M059J (cell line): Measurements from ENCODE around the gene PHYKPL. TPM values are rescaled to one million over a fixed set of nuclear protein-coding genes. Genes with fewer than 3 reads are reported as not detected.
"Not testable (repeated sequence)": the region's sequence is repeated elsewhere in the genome, so short reads cannot be mapped to it uniquely, and the experiment has no call there.

Experiments used
- DNase-seq: peaks from one replicate; pipeline ENCODE4 v3.0.0-alpha.2; 2012; ENCODE audit warnings: low read depth
- total RNA-seq: library from RNA; depleted of rRNA; stranded (reverse); fragments of >200 nt; shearing (Covaris generic); gene quantifications from 2 replicates; pipeline ENCODE4 v1.2.3, GENCODE V29; 2014

Gene PHYKPL
- total RNA-seq, 1 experiment from 2014 or later, result 7.8 TPM

DNA sequence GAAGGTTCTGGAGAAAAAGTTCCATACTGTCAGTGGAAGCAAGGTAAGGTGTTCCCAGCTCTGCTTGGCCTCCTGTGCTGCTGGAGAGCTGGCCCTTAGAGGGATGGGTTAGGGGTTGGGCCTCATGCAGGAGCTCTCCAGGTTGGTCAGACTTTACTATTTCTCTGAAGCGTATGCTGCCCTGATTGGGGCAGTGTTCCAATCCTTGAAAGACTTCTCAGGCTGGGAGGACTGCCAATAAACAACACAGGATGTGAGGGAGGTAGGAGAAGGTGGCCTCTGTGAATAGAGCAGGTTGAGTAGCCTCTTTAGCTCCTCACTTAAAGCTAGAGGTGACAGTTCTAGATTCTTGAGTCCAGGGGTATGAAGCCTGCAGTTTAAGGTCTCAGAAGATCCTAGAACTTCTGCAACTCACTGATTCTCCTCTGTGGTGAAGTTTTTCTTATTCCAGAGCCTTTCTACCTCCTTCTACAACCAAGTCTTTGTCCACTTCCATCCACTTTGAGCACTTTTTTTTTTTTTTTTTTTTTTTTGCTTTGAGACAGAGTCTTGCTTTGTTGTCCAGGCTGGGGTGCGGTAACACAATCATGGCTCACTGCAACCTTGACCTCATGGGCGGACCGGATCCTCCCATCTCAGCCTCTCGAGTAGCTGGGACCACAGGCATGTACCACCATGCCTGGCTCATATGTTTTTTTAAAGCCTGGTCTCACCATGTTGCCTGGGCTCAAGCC, 25.3 kb downstream of the PHYKPL start:
- peak; percentile 82 for DNase-seq

DNA sequence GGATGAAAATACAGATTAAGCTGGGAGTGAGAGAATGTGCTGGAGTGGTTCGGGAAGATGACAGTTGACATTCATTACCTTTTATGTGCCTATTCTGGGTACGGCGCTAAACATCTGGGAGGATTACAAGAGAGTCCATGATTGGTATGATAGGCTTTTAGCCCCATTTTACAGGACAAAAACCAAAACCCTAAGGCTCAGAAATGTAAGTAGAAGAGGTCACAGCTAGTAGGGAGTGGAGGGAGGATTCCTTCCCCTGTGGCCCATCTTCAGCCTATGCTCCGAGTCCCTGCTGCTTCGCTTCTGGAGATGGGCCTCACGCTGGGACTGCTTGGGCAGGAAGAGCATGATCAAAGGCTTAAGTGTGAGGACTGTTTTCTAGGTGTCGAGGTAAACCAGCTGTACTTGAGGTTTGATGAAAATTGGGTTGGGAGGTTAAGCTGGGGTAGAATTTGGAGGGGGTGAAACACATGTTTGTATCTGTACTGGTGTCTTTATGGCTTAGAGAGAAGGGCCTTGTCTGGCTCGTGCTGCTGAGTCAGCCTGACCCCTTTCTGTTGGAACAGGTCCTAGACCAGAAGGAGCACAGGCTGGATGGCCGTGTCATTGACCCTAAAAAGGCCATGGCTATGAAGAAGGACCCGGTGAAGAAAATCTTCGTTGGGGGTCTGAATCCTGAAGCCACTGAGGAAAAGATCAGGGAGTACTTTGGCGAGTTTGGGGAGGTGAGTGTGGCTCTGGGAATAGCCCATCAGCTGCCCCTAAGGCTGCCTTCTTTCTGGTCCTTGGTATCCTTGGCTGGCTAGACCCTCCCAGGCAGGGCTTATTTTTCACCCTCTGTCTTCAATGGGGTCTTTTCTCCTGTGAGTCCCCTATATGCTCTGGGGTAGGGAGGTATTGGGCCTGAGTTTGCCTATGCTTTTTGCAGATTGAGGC, 26.2 kb downstream of the PHYKPL start:
- no peak for DNase-seq

DNA sequence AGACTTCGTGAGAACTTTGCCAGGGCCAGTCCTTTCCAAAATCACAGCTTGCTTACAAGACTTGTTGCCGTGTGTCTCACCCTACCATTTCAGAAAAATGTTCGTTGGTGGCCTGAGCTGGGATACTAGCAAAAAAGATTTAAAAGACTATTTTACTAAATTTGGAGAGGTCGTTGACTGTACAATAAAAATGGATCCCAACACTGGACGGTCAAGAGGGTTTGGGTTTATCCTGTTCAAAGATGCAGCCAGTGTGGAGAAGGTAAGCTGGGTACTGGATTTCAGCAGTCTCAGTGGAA, 26.9 kb downstream of the PHYKPL start:
- no peak for DNase-seq

DNA sequence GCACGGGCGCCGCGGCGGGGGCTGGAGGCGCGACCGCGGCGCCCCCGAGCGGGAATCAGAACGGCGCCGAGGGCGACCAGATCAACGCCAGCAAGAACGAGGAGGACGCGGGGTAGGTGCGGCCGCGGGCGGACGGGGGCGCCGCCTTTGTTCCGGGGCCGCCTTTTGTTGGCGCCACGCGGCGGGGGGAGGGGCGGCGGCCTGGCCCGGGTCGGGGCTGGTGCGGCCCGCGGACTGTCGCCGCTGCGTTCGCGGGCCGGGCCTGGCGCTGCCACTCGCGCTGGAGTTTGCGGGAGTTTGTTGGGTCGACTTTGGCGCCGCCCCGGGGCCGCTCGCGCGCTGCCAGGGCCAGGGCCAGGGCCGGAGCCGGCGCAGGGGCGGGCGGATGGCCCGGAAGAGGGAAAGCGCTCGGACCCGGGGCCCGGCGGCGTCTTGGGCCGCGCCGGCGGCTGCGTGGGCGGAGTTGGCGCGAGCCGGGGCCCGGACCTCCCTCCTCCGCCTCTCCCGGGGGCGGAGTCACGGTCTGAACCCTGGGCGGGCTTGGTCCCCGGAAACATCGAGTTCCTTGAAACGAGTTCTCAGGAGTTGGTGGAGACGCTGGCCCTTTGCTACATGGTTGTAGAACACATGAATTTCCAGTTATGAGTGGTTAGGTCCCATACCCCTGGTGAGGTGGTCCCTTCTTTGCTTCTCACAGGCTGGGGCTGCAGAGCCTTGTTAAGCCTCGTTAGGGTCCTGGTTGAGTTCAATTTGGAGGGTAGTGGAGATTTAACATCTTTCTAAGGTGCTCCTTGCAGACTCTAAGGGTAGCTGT, 27.5 kb downstream of the PHYKPL start:
- peak; percentile 75 for DNase-seq

DNA sequence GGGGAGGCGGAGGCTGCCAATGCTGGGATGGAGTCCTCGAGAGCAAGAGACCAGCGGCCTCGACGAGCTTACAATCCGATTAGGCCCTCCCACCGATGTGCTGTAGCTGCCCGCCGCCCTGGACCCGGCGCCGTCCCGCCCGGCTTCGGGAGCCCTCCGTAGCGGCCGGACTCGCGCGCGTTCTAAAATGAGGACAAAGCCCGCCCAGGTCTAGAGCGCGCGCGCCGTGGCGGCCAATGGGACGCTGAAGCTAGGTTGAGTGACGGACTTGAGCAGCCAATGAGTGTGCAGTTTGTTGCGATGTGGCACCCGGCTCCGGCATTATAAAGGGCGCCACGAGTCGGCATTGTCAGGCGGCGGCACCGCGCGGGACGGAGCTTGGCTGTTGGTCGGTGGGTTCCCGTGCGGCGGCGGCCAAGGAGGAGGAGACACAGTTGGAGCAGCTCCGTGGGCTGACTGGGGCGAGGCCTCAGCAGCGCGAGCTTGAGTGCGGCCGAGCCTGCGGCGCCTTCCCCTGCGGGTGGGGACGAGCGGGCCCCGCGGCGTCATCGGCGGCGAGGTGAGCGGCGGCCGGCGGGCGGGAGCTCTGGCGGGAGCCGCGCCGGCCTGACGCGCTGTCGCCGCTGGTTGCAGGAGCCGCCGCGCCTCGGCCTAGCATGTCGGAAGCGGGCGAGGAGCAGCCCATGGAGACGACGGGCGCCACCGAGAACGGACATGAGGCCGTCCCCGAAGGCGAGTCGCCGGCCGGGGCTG, 28.2 kb downstream of the PHYKPL start, which contains the start of gene HNRNPAB:
HNRNPAB (plus strand) TSS at position 352 of the 753 bp plus-strand sequence; CDS start at position 657, 305 bp downstream.
- DNase-seq, result peak; percentile 88

DNA sequence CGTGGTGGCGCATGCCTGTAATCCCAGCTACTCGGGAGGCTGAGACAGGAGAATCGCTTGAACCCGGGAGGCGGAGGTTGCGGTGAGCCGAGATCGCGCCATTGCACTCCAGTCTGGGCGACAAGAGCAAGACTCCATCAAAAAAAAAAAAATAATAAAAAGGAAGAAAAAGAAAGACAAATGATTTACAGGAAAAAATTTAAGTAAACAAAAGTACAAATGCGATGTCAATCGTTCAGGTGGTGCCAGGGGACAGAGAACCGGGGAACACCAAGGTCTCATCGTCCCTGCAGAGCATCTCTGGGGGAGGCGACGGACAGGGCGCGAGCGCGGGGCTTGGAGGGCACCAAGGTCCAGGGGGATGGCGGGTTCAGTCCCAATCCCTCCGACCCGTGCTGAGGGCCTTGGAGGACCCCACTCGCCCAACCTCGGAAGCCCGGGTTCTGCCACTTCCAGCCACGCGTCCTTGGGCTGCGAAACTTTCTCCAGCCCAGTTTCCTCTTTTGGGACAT, 28.9 kb downstream of the PHYKPL start:
- no peak for DNase-seq

DNA sequence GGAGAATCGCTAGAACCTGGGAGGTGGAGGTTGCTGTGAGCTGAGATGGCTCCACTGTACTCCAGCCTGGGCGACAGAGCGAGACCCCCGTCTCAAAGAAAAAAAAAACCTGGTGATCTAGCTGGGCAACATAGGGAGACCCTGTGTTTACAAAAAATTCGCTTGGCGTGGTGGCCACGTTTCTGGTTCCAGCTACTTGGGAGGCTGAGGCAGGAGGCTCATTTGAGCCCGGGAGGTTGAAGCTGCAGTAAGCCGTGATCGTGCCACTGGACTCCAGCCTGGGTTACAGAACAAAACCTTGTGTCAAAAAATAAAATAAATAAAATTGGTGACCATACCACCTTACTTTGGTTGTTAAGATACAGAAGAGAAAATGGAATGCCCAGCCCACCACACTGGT, 30.1 kb downstream of the PHYKPL start:
- no peak for DNase-seq

DNA sequence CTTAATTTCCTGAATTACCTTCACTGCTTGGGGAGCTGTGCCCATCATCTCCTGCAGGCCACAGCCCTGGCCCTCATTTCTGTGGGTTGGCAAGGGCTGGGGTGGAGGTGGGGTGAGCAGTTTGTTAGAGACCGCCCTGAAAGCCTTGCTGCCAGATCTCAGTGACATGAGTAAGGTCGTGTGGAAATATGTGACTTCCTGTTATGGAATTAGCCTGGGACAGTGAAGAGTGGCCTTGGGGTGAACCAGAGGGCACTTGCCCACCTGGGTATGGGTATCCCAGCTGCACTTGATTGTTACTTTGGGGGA, 30.7 kb downstream of the PHYKPL start:
- DNase-seq, result peak; percentile 46

DNA sequence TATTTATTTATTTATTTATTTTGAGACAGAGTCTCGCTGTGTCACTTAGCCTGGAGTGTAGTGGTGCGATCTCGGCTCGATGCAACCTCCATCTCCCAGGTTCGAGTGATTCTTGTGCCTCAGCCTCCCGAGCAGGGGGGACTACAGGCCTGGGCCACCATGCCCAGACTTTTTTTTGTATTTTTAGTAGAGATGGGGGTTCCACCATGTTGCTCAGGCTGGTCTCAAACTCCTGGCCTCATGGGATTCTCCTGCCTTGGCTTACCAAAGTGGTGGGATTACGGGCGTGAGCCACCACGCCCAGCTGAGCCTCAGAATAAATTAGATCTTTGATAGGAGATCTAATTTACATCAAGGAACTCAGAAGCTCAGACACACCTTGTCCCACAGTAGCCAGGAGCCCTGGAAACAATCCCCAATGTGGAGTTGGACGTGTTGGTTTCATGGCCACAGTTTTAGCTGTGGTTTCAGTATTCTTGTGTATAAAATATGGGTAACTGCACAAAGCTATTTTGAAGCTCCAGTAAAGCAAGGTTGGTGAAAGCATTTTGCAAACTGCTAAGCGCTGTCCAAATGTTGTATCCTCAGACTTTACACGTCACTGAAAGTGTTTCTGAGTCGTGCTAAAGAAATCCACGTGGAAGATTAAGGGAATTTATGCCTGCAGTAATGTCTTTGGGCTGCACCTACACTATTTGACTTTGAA, 31.2 kb downstream of the PHYKPL start:
- DNase-seq, result no peak

DNA sequence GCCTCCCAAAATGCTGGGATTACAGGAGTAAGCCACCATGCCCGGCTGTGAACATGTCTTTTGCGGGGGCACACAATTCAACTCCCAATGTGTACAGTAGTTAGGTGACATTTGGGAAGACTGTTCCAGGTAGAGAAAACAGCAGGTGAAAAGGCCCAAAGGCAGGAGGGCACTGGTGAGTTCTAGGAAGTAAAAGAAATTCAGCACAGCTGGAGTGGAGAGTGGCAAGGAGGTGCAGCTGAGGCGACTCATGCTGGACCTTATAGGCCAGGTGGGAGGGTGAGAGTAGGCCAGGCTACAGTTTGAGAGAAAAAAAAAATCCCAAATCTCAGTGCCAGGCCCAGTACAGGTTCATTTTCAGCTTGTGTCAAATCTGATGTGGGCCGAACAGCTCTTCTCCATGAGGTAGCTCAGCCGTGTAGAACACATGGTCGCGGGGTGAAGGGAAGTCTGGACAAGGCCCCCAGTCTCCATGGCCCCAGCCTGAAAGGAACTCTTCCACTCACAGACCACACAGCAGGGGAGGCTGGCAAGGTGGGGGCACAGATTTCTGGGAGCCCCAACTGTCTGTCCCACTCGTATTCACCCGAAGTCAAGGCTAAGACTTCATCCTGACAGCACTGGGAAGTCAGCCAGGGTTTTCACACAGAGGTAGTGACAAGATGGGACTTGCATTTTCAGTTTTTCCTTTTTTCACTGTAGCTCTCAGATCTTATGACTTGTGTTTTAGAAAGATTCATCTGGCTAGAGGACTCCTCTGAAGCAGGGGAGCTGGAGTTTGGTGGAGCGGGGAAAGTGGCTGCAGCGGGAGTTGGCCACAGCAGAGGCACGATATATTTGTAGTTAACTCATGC, 32.8 kb downstream of the PHYKPL start:
- DNase-seq, result no peak

DNA sequence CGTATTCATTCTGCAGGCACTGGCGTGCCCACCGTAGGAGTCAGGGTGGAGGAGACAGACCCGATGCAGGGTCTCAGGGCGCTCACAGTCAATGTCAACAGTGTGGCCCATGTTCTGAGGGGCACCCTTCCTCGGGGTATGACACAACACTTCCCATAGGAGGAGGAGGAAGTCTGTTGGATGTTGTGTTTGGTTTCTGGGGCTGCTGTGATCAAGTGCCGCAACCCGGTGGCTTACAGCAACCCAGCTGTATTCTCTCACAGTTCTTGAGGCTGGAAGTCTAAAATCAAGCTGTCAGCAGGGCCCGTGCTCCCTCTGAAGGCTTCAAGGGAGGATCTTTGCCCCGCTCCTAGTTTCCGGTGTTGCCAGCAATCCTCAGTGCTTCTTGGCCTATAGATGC, 33.9 kb downstream of the PHYKPL start:
- DNase-seq, result no peak

DNA sequence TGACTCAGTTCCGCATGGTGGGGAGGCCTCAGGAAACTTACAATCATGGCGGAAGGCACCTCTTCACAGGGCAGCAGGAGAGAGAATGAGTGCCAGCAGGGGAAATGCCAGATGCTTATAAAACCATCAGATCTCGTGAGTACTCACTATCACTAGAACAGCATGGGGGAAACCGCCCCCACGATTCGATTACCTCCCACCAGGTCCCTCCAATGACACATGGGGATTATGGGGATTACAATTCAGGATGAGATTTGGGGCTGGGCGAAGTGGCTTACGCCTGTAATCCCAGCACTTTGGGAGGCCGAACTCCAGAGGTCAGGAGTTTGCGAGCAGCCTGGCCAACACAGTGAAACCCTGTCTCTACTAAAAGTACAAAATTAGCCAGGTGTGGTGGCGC, 34.5 kb downstream of the PHYKPL start:
- DNase-seq, result not testable (repeated sequence)

DNA sequence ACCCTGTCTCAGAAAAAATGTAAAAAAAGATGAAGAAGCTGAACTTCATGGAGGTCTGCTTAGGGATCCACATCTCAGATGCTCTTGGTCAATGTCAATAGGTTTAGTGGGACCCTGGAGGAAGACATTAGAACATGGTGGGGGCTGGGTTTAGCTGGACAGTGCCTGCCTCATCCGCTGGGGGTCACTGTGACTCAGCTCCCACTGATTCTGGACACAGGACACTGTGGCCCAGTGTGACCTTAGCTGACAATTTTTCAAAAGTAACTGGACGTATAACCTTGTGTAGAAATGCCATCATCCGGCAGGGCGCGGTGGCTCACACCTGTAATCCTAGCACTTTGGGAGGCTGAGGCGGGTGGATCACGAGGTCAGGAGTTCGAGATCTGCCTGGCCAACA, 35.6 kb downstream of the PHYKPL start:
- DNase-seq, result no peak

DNA sequence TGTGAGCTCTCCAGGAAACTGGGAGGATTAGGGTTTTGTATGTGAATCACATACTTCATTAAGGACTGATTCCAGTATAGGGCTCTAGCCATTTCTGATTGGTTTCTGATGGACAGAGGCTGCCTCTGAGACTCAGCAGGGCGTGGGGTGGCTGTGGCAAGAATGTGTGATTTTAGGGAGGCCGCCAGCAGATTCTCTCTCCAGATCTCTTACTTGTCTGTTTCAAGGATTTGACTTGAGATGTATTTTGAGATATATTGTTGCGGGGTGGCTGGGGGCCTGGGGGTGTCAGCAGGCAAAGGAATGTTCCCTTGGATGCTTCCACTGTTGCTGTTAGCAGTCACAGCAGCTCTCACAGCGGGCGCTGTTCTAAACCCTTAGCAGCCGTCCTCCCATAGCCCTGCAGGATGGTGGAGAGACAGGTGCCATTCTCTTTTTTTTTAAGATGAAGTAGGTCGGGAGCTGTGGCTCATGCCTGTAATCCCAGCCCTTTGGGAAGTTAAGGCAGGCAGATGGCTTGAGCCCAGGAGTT, 36.3 kb downstream of the PHYKPL start:
- no peak for DNase-seq

DNA sequence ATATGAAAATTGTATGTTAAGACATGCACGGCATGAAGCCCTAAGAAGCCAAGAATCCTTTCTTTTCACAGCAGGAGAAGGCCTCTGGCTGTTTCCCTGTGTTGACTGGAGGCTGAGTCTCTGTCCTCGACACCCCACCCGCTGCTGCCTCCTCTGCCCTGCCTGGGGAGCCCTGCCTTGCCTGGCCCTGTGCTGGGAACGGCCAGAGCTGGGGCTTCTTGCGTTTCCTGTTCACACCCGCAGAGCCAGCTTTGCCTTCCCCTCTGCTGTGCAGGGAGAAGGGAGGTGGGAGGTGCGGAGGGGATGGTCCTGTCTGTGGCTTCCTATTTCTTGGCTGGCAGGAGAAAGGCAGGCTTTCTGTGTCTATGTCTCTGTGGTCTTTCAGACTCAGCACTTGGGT, 38.6 kb downstream of the PHYKPL start:
- DNase-seq, result no peak

DNA sequence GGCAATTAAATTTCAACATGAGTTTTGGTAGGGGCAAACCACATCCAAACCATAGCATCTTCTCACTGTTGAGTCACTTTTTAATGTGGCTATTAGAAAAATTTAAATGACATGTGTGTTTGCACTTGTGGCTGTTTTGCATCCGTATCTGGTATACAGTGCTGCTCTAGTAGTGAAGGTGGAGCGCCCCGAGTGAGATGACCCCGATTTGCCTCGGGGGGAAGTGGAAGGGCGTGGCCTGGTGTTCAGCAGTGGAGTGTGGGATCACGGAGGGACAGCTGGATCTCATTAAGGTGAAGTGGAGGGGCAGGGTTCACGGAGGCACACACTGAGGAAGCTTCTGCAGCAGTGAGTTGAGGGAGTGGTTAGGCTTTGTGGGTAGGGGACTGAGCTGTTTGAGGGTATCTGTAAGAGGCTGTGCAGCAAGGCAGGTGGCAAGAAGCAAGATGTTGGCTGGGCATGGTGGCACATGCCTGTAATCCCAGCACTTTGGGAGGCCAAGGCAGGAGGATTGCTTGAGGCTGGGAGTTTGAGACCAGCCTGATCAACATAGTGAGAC, 39.3 kb downstream of the PHYKPL start:
- DNase-seq, result no peak

DNA sequence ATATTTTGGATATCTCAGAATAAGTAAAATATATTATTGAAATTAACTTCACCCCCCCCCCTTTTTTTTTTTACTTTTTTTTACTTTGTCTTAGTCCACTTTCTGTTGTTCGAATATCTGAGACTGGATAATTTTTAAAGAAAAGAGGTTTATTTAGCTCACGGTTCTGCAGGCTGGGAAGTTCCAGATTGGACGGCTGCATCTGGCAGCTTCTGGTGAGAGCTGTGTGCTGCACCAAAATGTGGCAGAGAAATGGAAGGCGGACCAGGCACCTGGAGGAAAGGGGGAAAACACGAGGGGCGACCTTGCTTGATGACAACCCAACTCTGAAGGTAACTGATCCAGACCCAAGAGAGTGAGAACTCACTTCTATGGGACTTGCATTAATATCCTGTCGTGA, 39.8 kb downstream of the PHYKPL start:
- no peak for DNase-seq

DNA sequence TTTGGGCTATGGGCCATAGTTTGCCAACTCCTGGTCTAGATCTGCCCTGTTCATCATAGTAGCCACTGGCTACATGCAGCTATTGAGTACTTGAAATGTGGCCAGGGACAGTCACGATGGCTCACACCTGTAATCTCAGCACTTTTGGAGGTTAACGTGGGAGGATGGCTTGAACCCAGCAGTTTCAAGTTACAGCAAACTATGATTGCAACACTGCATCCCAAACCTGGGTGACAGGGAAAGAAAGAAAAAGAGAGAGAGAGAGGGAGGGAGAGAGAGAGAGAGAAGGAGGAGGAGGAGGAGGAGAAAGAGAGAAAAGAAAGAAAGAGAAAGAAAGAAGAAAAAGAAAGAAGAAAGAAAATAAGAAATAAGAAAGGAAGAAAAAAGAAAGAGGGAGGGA, 40.4 kb downstream of the PHYKPL start:
- DNase-seq, result no peak

DNA sequence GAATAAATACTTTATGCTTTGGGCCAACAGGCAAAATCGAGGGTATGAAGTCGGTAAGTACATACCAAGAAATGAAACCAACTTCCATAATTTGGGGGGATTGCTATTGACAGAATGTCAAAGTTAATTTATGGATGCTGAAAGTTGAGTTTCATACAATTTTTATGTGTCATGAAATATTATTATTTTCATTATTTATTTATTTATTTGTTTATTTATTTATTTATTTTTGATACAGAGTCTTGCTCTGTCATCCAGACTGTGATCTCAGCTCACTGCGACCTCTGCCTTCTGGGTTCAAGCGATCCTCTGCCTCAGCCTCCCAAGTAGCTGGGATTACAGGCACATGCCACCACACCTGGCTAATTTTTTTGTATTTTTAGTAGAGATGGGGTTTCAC, 40.9 kb downstream of the PHYKPL start:
- no peak for DNase-seq
